HCT116 (cell line): ENCODE results near the gene ZDHHC1. TPM values are rescaled to one million over a fixed set of nuclear protein-coding genes. Genes with fewer than 3 reads are reported as not detected.

Experiments used
- ATAC-seq: fragments of 200-7000 bp; cut with Tn5 transposase; 2 replicates; pipeline ENCODE4 v1.9.1; 2020; ENCODE audit warnings: mild to moderate bottlenecking, moderate library complexity
- BruUV-seq: library from RNA; stranded (reverse); fragments of 400-500 nt; replicated peaks from 2 replicates; lab custom pipeline; 2021; lab: Mats Ljungman, UMichigan
- CTCF ChIA-PET: fragments of 300-600 bp; sonication (Branson Sonifier 250); formaldehyde crosslinking; loops from one replicate; lab custom pipeline; 2021; ENCODE audit warnings: antibody characterized with exemption; lab: Charles Lee
- POLR2A ChIA-PET: fragments of 300-600, 350-600 bp; sonication (Branson Sonifier 250); formaldehyde crosslinking; loops from one replicate; lab custom pipeline; 2021; ENCODE audit warnings: antibody characterized with exemption; lab: Charles Lee
- RAD21 ChIA-PET, 2 experiments: fragments of 300-600 bp; sonication (Branson Sonifier 250); formaldehyde crosslinking; loops; one replicate each; lab custom pipeline; 2023; ENCODE audit warnings: low total read pairs in 2 of 2; ENCODE audit not compliant: uncharacterized antibody in 2 of 2, unreplicated experiment in 2 of 2, low non-redundant PET in 1 of 2; lab: Charles Lee
- DNase-seq: peaks from one replicate; pipeline ENCODE4 v3.0.0-alpha.2; 2010; ENCODE audit warnings: low read depth, low spot score
- H2AFZ ChIP-seq: fragments of 200-600 bp; shearing (Covaris generic), sonication (generic); 2 replicates; pipeline ENCODE4 v1.6.1; 2017; ENCODE audit warnings: low read depth, mixed run types, mixed read lengths, antibody characterized with exemption, low read length; ENCODE audit not compliant: poor library complexity, severe bottlenecking
- H3K27ac ChIP-seq: 2 replicates; pipeline ENCODE4 v1.5.1; 2012; ENCODE audit warnings: low read depth, low read length
- H3K27me3 ChIP-seq: fragments of 200-600 bp; sonication (generic); 2 replicates; pipeline ENCODE4 v1.6.1; 2016; ENCODE audit warnings: mixed run types, low read length, mixed read lengths; ENCODE audit not compliant: insufficient read depth
- H3K36me3 ChIP-seq, 2 experiments: fragments of 200-500 bp in 1 of 2; fragments of 200-600 bp in 1 of 2; sonication (Bioruptor generic) in 1 of 2; sonication (generic) in 1 of 2; 2 replicates each; pipeline versions ENCODE4 v1.5.1 to v1.6.1; 2014 to 2016; ENCODE audit warnings: low read length in 2 of 2, inconsistent platforms in 1 of 2, mixed read lengths in 1 of 2, mixed run types in 1 of 2; ENCODE audit not compliant: insufficient read depth in 2 of 2, control insufficient read depth in 1 of 2
- H3K4me1 ChIP-seq, 2 experiments: fragments of 200-600 bp in 1 of 2; sonication (generic) in 1 of 2; 2 replicates each; pipeline versions ENCODE4 v1.5.1 to v1.6.1; 2012 to 2017; ENCODE audit warnings: low read length in 2 of 2, inconsistent platforms in 1 of 2, mild to moderate bottlenecking in 1 of 2, mixed read lengths in 1 of 2, mixed run types in 1 of 2, moderate library complexity in 1 of 2; ENCODE audit not compliant: insufficient read depth in 2 of 2, control insufficient read depth in 1 of 2
- H3K4me2 ChIP-seq: fragments of 200-600 bp; sonication (generic); 2 replicates; pipeline ENCODE4 v1.6.1; 2017; ENCODE audit warnings: mixed run types, low read length, mixed read lengths
- H3K4me3 ChIP-seq, 2 experiments: fragments of 200-600 bp in 1 of 2; sonication (generic) in 1 of 2; replicated peaks in 1 of 2; 2 replicates each; pipeline ENCODE4 v1.5.1; 2011 to 2016; ENCODE audit warnings: low read length in 2 of 2, control low read depth in 1 of 2, low read depth in 1 of 2, mild to moderate bottlenecking in 1 of 2, mixed read lengths in 1 of 2, mixed run types in 1 of 2
- H3K79me2 ChIP-seq: fragments of 200-600 bp; sonication (generic); 2 replicates; pipeline ENCODE4 v1.6.1; 2017; ENCODE audit warnings: mild to moderate bottlenecking, mixed run types, low read length, moderate library complexity, mixed read lengths; ENCODE audit not compliant: insufficient read depth
- H3K9ac ChIP-seq: fragments of 200-600 bp; sonication (generic); 2 replicates; pipeline ENCODE4 v1.6.1; 2016; ENCODE audit warnings: low read length, mixed read lengths
- H3K9me2 ChIP-seq: fragments of 200-600 bp; sonication (generic), shearing (Covaris generic); 2 replicates; pipeline ENCODE4 v1.6.1; 2017; ENCODE audit warnings: mixed run types, mild to moderate bottlenecking, moderate library complexity; ENCODE audit not compliant: insufficient read depth
- H3K9me3 ChIP-seq, 2 experiments: fragments of 200-500 bp in 1 of 2; fragments of 200-600 bp in 1 of 2; sonication (Bioruptor generic) in 1 of 2; sonication (generic) in 1 of 2; 2 replicates each; pipeline ENCODE4 v1.6.1; 2014 to 2017; ENCODE audit warnings: low read length in 2 of 2, mixed read lengths in 2 of 2, inconsistent platforms in 1 of 2, low read depth in 1 of 2, mild to moderate bottlenecking in 1 of 2, mixed run types in 1 of 2, moderate library complexity in 1 of 2; ENCODE audit not compliant: control insufficient read depth in 1 of 2, insufficient read depth in 1 of 2
- H4K20me1 ChIP-seq: fragments of 200-600 bp; sonication (generic), shearing (Covaris generic); 2 replicates; pipeline ENCODE4 v1.6.1; 2017; ENCODE audit warnings: mixed run types, mild to moderate bottlenecking, moderate library complexity; ENCODE audit not compliant: insufficient read depth
- ATF3 ChIP-seq: IDR thresholded peaks from 2 replicates; pipeline ENCODE4 v1.6.1; 2012
- CEBPB ChIP-seq: IDR thresholded peaks from 2 replicates; pipeline ENCODE4 v1.6.1; 2012; ENCODE audit warnings: low read depth
- EZH2 ChIP-seq: fragments of 200-600 bp; sonication (generic); IDR thresholded peaks from 2 replicates; pipeline ENCODE4 v1.6.1; 2017; ENCODE audit warnings: antibody characterized with exemption, mixed run types
- POLR2A ChIP-seq: IDR thresholded peaks from 2 replicates; pipeline ENCODE4 v1.7.0; 2011; ENCODE audit warnings: borderline replicate concordance; ENCODE audit not compliant: insufficient read depth, insufficient read length; ENCODE audit errors: extremely low read depth
- YY1 ChIP-seq: IDR thresholded peaks from 2 replicates; pipeline ENCODE4 v1.6.1; 2011; ENCODE audit warnings: low read length, low read depth, moderate library complexity, mild to moderate bottlenecking; ENCODE audit not compliant: insufficient replicate concordance; ENCODE audit errors: extremely low read depth
- intact Hi-C: fragments of 100-400 bp; cut with micrococcal nuclease; formaldehyde crosslinking; loops from 2 replicates; pipeline ENCODE4 v1.10.0; 2022
- total RNA-seq: library from RNA; stranded (reverse); gene quantifications from one replicate; pipeline ENCODE4 v1.2.1, GENCODE V29; 2021; ENCODE audit not compliant: unreplicated experiment
- TF ChIP-seq, protein P1 (sequence below), 3 experiments: fragments of 200-600 bp in 1 of 3; sonication (generic) in 1 of 3; IDR thresholded peaks in 2 of 3; conservative IDR thresholded peaks in 1 of 3; 2 replicates each; pipeline ENCODE4 v1.5.1; 2012 to 2017; ENCODE audit warnings: low read depth in 2 of 3, low read length in 2 of 3, antibody characterized with exemption in 1 of 3, borderline replicate concordance in 1 of 3, control low read depth in 1 of 3, mild to moderate bottlenecking in 1 of 3, mixed read lengths in 1 of 3, mixed run types in 1 of 3, moderate library complexity in 1 of 3; ENCODE audit not compliant: insufficient read depth in 1 of 3

The ZDHHC1 gene
- total RNA-seq, 1 experiment from 2014 or later: 9.1 TPM

GRCh38 chr16:67399749-67400704 is 16.2 kb downstream of the ZDHHC1 start:
- Histone ChIP-seq H4K20me1 (no peaks in the 10 kb centered on the region), H2AFZ (no peak overlapping the region), H3K36me3 (no peaks in the 10 kb centered on the region), H3K4me1 (peaks cover 23 to 35% of the 10 kb centered on the region in 2 experiments), H3K4me3 (no peak overlapping the region), H3K27me3 (no peaks in the 10 kb centered on the region), H3K9ac (no peak overlapping the region), H3K27ac (no peak overlapping the region), H3K4me2 (no peak overlapping the region), H3K9me2 (no peaks in the 10 kb centered on the region), H3K9me3 (no peaks in the 10 kb centered on the region), H3K79me2 (no peaks in the 10 kb centered on the region)
- no TSS peak for BruUV-seq
- ChIA-PET CTCF (interaction anchor here (0.8 to 1.4 kb wide), 2 partner anchors 122 to 139 kb away, joined by 3 to 4 read pairs; no protein-coding TSS in a partner anchor), POLR2A (no interaction called here), RAD21 (interaction anchor here in 1 of 2 experiments (0.9 kb wide), 1 partner anchor 140 kb away, joined by 5 read pairs; no protein-coding TSS in a partner anchor)
- no peak for DNase-seq
- ATAC-seq: no peak; the same call in 1 of the 2 replicates
- TF ChIP-seq, protein P1, sequence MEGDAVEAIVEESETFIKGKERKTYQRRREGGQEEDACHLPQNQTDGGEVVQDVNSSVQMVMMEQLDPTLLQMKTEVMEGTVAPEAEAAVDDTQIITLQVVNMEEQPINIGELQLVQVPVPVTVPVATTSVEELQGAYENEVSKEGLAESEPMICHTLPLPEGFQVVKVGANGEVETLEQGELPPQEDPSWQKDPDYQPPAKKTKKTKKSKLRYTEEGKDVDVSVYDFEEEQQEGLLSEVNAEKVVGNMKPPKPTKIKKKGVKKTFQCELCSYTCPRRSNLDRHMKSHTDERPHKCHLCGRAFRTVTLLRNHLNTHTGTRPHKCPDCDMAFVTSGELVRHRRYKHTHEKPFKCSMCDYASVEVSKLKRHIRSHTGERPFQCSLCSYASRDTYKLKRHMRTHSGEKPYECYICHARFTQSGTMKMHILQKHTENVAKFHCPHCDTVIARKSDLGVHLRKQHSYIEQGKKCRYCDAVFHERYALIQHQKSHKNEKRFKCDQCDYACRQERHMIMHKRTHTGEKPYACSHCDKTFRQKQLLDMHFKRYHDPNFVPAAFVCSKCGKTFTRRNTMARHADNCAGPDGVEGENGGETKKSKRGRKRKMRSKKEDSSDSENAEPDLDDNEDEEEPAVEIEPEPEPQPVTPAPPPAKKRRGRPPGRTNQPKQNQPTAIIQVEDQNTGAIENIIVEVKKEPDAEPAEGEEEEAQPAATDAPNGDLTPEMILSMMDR (IDR thresholded peaks at IDR 0.05 in 2 of 3, conservative IDR thresholded peaks at IDR 0.05 in 1 of 3; ENCODE audit: borderline replicate concordance in 1 of 3, insufficient read depth in 1 of 3, low read depth in 2 of 3, low read length in 2 of 3): 0 out of 6 replicates have a peak, but pooled peaks of 1 of the 3 experiments have one; percentile 4
- TF ChIP-seq EZH2 (no peak), ATF3 (no peak), YY1 (no peak), CEBPB (no peak), POLR2A (no peak)
- intact Hi-C loops: loop anchor here (5.0 kb wide), 1 partner anchor 138 kb away; no protein-coding TSS in a partner anchor
